ENCODE measurements around the gene KCNA10.

Gene KCNA10

DNA sequence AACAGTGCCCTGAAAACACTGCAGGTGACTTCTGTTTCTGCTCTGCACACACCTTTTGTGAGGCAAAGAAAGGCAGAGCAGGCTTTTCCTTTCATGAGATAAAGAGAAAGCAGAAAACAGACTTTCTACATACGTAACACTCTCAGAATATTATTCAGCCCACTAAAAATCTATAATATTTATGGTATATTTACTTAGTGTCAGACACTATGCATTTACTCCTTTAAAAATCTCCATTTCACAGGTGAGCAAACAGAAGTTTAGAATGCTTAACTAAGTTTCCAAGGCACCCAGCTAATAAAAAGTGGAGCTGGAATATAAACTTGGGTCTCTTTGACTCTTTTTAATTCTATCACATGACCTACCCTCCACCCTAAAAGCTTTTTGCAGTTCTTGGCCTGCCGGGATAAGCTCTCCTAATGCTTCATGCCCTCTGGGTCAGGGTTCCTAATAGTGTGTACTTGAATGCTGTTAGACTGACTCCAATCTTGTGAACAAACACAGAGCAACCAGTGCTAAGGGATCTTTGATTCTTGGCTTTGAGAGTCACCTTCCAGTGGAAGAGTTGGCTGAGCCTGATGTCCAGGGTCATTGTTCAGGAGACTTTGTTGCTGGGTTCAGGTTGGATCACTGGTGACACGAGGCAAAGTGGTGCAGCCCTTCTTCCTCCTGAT is 40.9 kb downstream of the KCNA10 start:
- DNase-seq (ENCODE audit: low spot score): no peak

GRCh38 chr1:110477445-110477957 is 41.5 kb downstream of the KCNA10 start:
- DNase-seq (ENCODE audit: low spot score): no peak

DNA sequence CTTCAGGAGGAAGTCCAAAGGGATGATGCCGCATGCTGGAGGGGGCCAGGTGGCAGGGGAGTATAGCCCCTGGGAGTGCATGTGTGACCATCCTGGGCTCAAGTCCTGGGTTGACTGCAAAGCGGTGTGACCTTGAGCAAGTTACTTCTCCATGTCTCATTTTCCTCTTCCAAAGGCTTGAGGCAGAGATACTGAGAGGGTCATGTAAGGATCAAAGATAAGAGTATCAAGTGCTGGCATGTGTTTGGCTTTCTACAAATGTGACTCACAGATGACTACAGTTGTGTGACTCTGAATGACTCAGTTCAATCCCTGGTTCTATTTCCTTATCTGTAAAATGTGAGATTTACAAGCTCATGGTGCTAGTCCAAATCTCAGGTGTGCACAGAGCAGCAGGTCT is 41.9 kb downstream of the KCNA10 start:
- DNase-seq (ENCODE audit: low spot score): peak; percentile 91

DNA sequence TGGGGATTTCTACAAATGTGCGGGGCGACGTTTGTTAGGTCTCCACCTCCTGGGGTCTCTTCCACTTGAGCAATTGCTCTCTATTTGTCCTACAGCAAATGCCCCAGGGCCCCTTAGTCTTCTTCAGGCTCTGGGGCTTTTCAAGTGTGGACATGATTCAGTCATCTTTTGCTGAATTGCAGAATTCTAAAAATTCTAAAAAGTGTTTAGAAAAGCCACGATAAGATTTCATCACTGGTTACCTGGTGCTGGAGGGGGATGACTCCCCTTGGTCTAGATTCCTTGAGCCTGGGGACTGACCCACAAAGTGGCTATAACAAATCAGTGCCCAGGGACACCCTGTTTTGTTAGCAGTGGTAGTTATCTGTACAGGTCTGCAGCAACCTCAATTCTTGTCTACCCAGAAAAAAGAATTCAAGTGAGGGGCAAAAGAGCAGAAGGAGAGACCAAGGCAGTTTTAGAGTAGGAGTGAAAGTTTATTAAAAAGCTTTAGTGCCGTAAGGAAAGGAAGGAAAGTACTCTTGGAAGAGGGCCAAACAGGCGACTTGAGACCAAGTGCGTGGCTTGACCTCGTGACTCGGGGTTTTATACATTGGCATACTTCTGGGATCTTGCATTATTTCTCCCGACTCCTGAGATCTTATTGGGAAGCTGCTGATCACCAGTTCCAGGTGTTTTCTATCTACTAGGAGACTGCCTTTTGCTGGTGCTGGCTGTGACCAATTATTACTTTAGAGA is 42.8 kb downstream of the KCNA10 start:
- DNase-seq (ENCODE audit: low spot score): no peak

GRCh38 chr1:110475362-110476027 is 43.5 kb downstream of the KCNA10 start:
- no peak for DNase-seq (ENCODE audit: low spot score)

GRCh38 chr1:110474444-110474843 is 44.5 kb downstream of the KCNA10 start:
- DNase-seq (ENCODE audit: low spot score): no peak

GRCh38 chr1:110472546-110472945 is 46.4 kb downstream of the KCNA10 start:
- no peak for DNase-seq (ENCODE audit: low spot score)

DNA sequence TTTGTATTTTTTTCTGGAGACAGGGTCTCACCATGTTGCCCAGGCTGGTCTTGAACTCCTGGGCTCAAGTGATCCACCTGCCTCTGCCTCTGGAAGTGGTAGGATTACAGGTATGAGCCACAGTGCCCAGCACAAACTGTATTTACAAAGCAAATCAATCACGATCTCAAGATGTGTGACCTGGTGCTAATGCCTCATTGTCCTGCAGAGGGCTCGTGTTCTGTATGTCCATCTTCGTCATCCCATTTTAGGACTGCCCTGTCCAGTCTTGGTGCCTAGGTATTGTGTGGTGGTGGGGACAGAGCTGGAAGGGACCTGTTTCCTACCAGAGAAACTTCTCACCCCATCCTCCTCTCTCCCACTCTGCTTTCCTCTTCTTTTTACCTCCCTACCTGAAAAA is 47.8 kb downstream of the KCNA10 start:
- DNase-seq (ENCODE audit: low spot score): peak; percentile 12
